HCT116 (cell line): ENCODE data around the gene RFLNA. TPM values are rescaled to one million over a fixed set of nuclear protein-coding genes. Genes with fewer than 3 reads are reported as not detected.

Experiments
- ATAC-seq: fragments of 200-7000 bp; cut with Tn5 transposase; 2 replicates; pipeline ENCODE4 v1.9.1; 2020; ENCODE audit warnings: mild to moderate bottlenecking, moderate library complexity
- BruUV-seq: library from RNA; stranded (reverse); fragments of 400-500 nt; replicated peaks from 2 replicates; lab custom pipeline; 2021; lab: Mats Ljungman, UMichigan
- CTCF ChIA-PET: fragments of 300-600 bp; sonication (Branson Sonifier 250); formaldehyde crosslinking; loops from one replicate; lab custom pipeline; 2021; ENCODE audit warnings: antibody characterized with exemption; lab: Charles Lee
- POLR2A ChIA-PET: fragments of 300-600, 350-600 bp; sonication (Branson Sonifier 250); formaldehyde crosslinking; loops from one replicate; lab custom pipeline; 2021; ENCODE audit warnings: antibody characterized with exemption; lab: Charles Lee
- RAD21 ChIA-PET, 2 experiments: fragments of 300-600 bp; sonication (Branson Sonifier 250); formaldehyde crosslinking; loops; one replicate each; lab custom pipeline; 2023; ENCODE audit warnings: low total read pairs in 2 of 2; ENCODE audit not compliant: uncharacterized antibody in 2 of 2, unreplicated experiment in 2 of 2, low non-redundant PET in 1 of 2; lab: Charles Lee
- DNase-seq: peaks from one replicate; pipeline ENCODE4 v3.0.0-alpha.2; 2010; ENCODE audit warnings: low read depth, low spot score
- H2AFZ ChIP-seq: fragments of 200-600 bp; shearing (Covaris generic), sonication (generic); 2 replicates; pipeline ENCODE4 v1.6.1; 2017; ENCODE audit warnings: low read depth, mixed run types, mixed read lengths, antibody characterized with exemption, low read length; ENCODE audit not compliant: poor library complexity, severe bottlenecking
- H3K27ac ChIP-seq: 2 replicates; pipeline ENCODE4 v1.5.1; 2012; ENCODE audit warnings: low read depth, low read length
- H3K27me3 ChIP-seq: fragments of 200-600 bp; sonication (generic); 2 replicates; pipeline ENCODE4 v1.6.1; 2016; ENCODE audit warnings: mixed run types, low read length, mixed read lengths; ENCODE audit not compliant: insufficient read depth
- H3K36me3 ChIP-seq, 2 experiments: fragments of 200-500 bp in 1 of 2; fragments of 200-600 bp in 1 of 2; sonication (Bioruptor generic) in 1 of 2; sonication (generic) in 1 of 2; 2 replicates each; pipeline versions ENCODE4 v1.5.1 to v1.6.1; 2014 to 2016; ENCODE audit warnings: low read length in 2 of 2, inconsistent platforms in 1 of 2, mixed read lengths in 1 of 2, mixed run types in 1 of 2; ENCODE audit not compliant: insufficient read depth in 2 of 2, control insufficient read depth in 1 of 2
- H3K4me1 ChIP-seq, 2 experiments: fragments of 200-600 bp in 1 of 2; sonication (generic) in 1 of 2; 2 replicates each; pipeline versions ENCODE4 v1.5.1 to v1.6.1; 2012 to 2017; ENCODE audit warnings: low read length in 2 of 2, inconsistent platforms in 1 of 2, mild to moderate bottlenecking in 1 of 2, mixed read lengths in 1 of 2, mixed run types in 1 of 2, moderate library complexity in 1 of 2; ENCODE audit not compliant: insufficient read depth in 2 of 2, control insufficient read depth in 1 of 2
- H3K4me2 ChIP-seq: fragments of 200-600 bp; sonication (generic); 2 replicates; pipeline ENCODE4 v1.6.1; 2017; ENCODE audit warnings: mixed run types, low read length, mixed read lengths
- H3K4me3 ChIP-seq, 2 experiments: fragments of 200-600 bp in 1 of 2; sonication (generic) in 1 of 2; replicated peaks in 1 of 2; 2 replicates each; pipeline ENCODE4 v1.5.1; 2011 to 2016; ENCODE audit warnings: low read length in 2 of 2, control low read depth in 1 of 2, low read depth in 1 of 2, mild to moderate bottlenecking in 1 of 2, mixed read lengths in 1 of 2, mixed run types in 1 of 2
- H3K79me2 ChIP-seq: fragments of 200-600 bp; sonication (generic); 2 replicates; pipeline ENCODE4 v1.6.1; 2017; ENCODE audit warnings: mild to moderate bottlenecking, mixed run types, low read length, moderate library complexity, mixed read lengths; ENCODE audit not compliant: insufficient read depth
- H3K9ac ChIP-seq: fragments of 200-600 bp; sonication (generic); 2 replicates; pipeline ENCODE4 v1.6.1; 2016; ENCODE audit warnings: low read length, mixed read lengths
- H3K9me2 ChIP-seq: fragments of 200-600 bp; sonication (generic), shearing (Covaris generic); 2 replicates; pipeline ENCODE4 v1.6.1; 2017; ENCODE audit warnings: mixed run types, mild to moderate bottlenecking, moderate library complexity; ENCODE audit not compliant: insufficient read depth
- H3K9me3 ChIP-seq, 2 experiments: fragments of 200-500 bp in 1 of 2; fragments of 200-600 bp in 1 of 2; sonication (Bioruptor generic) in 1 of 2; sonication (generic) in 1 of 2; 2 replicates each; pipeline ENCODE4 v1.6.1; 2014 to 2017; ENCODE audit warnings: low read length in 2 of 2, mixed read lengths in 2 of 2, inconsistent platforms in 1 of 2, low read depth in 1 of 2, mild to moderate bottlenecking in 1 of 2, mixed run types in 1 of 2, moderate library complexity in 1 of 2; ENCODE audit not compliant: control insufficient read depth in 1 of 2, insufficient read depth in 1 of 2
- H4K20me1 ChIP-seq: fragments of 200-600 bp; sonication (generic), shearing (Covaris generic); 2 replicates; pipeline ENCODE4 v1.6.1; 2017; ENCODE audit warnings: mixed run types, mild to moderate bottlenecking, moderate library complexity; ENCODE audit not compliant: insufficient read depth
- ATF3 ChIP-seq: IDR thresholded peaks from 2 replicates; pipeline ENCODE4 v1.6.1; 2012
- CEBPB ChIP-seq: IDR thresholded peaks from 2 replicates; pipeline ENCODE4 v1.6.1; 2012; ENCODE audit warnings: low read depth
- EGR1 ChIP-seq: IDR thresholded peaks from 2 replicates; pipeline ENCODE4 v1.6.1; 2012; ENCODE audit warnings: low read depth
- EZH2phosphoT487 ChIP-seq: fragments of 200-600 bp; IDR thresholded peaks from 2 replicates; pipeline ENCODE4 v1.6.1; 2018; ENCODE audit warnings: antibody characterized with exemption, borderline replicate concordance
- POLR2A ChIP-seq: IDR thresholded peaks from 2 replicates; pipeline ENCODE4 v1.7.0; 2011; ENCODE audit warnings: borderline replicate concordance; ENCODE audit not compliant: insufficient read depth, insufficient read length; ENCODE audit errors: extremely low read depth
- RAD21 ChIP-seq: IDR thresholded peaks from 2 replicates; pipeline ENCODE4 v1.6.1; 2012; ENCODE audit warnings: low read depth, mild to moderate bottlenecking
- intact Hi-C: fragments of 100-400 bp; cut with micrococcal nuclease; formaldehyde crosslinking; loops from 2 replicates; pipeline ENCODE4 v1.10.0; 2022
- total RNA-seq: library from RNA; stranded (reverse); gene quantifications from one replicate; pipeline ENCODE4 v1.2.1, GENCODE V29; 2021; ENCODE audit not compliant: unreplicated experiment
- TF ChIP-seq, protein P1 (sequence below): IDR thresholded peaks from 2 replicates; pipeline ENCODE4 v1.6.1; 2011; ENCODE audit warnings: mild to moderate bottlenecking, low read length, moderate library complexity; ENCODE audit not compliant: insufficient replicate concordance; ENCODE audit errors: extremely low read depth

Gene RFLNA
- total RNA-seq, 1 experiment from 2014 or later = not detected

GRCh38 chr12:124323771-124324530 is 29.1 kb downstream of the RFLNA start:
- RAD21 ChIA-PET = no interaction called here
- CTCF ChIA-PET = no interaction called here
- Histone ChIP-seq H3K9me2 (no peaks in the 10 kb centered on the region), H3K27ac (no peak overlapping the region), H3K4me3 (no peak overlapping the region), H2AFZ (no peak overlapping the region), H3K27me3 (no peaks in the 10 kb centered on the region), H4K20me1 (no peaks in the 10 kb centered on the region), H3K4me1 (no peaks in the 10 kb centered on the region), H3K4me2 (no peak overlapping the region), H3K9ac (no peak overlapping the region), H3K79me2 (no peaks in the 10 kb centered on the region), H3K36me3 (peaks cover 0 to 16% of the 10 kb centered on the region in 2 experiments; a peak in 3 of 4 replicates), H3K9me3 (peaks cover 0 to 7% of the 10 kb centered on the region in 2 experiments; a peak in 1 of 4 replicates)
- intact Hi-C loops = loop anchor here (5.0 kb wide), 1 partner anchor 272 kb away; no protein-coding TSS in a partner anchor
- TF ChIP-seq RAD21 (no peak), CEBPB (no peak), EZH2phosphoT487 (no peak), POLR2A (no peak), EGR1 (no peak), ATF3 (no peak)
- TF ChIP-seq, protein P1, sequence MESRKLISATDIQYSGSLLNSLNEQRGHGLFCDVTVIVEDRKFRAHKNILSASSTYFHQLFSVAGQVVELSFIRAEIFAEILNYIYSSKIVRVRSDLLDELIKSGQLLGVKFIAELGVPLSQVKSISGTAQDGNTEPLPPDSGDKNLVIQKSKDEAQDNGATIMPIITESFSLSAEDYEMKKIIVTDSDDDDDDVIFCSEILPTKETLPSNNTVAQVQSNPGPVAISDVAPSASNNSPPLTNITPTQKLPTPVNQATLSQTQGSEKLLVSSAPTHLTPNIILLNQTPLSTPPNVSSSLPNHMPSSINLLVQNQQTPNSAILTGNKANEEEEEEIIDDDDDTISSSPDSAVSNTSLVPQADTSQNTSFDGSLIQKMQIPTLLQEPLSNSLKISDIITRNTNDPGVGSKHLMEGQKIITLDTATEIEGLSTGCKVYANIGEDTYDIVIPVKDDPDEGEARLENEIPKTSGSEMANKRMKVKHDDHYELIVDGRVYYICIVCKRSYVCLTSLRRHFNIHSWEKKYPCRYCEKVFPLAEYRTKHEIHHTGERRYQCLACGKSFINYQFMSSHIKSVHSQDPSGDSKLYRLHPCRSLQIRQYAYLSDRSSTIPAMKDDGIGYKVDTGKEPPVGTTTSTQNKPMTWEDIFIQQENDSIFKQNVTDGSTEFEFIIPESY = no peak
- no TSS peak for BruUV-seq
- ATAC-seq (no peak), DNase-seq (no peak)
- POLR2A ChIA-PET = no interaction called here
